ENCODE results near the gene DMBX1.
A peak's percentile ranks its signal among the peaks of the same experiment; 100 is the strongest.

Gene DMBX1

DNA sequence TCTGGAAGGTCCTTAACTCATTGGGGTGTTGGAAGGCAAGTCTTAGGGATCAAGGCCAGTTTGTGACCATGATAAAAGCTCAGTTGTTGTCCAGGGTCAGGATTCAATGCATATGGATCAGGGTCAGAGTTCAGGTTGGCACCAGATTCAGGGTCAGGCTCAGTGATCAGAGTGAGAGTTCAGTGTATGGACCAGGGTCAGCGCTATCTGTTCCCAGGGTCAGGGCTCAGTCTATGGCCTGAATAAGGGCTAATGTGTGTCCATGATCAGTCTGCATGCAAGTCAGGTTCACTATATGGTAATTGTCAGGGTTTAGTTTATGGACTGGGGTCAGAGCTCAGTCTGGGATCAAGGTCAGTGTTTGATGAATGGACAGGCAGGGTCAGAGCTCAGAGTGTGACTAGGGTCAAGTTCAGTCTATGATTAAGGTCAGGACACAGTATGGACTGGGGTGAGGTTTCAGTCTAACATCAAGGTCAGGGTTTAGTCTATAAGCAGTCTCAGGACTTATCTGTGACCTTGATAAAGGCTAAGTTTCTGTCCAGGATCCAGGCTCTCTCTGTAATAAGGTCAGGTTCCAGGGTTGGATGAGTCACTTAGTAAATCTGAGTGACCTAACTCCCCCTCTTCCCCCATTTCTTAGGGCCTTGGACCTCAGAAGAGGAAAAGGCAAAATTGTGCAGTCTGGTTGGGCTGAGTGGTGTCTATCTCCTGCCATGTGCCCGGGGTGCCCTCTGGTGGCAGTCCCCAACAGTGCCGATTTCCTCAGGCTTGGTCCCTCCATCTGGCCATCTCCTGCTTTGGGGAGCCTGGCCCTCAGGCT is 38.0 kb downstream of the DMBX1 start:
- TF ChIP-seq, protein P1, sequence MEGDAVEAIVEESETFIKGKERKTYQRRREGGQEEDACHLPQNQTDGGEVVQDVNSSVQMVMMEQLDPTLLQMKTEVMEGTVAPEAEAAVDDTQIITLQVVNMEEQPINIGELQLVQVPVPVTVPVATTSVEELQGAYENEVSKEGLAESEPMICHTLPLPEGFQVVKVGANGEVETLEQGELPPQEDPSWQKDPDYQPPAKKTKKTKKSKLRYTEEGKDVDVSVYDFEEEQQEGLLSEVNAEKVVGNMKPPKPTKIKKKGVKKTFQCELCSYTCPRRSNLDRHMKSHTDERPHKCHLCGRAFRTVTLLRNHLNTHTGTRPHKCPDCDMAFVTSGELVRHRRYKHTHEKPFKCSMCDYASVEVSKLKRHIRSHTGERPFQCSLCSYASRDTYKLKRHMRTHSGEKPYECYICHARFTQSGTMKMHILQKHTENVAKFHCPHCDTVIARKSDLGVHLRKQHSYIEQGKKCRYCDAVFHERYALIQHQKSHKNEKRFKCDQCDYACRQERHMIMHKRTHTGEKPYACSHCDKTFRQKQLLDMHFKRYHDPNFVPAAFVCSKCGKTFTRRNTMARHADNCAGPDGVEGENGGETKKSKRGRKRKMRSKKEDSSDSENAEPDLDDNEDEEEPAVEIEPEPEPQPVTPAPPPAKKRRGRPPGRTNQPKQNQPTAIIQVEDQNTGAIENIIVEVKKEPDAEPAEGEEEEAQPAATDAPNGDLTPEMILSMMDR (conservative IDR thresholded peaks at IDR 0.05): peak; percentile 98
- TF ChIP-seq ZFX (IDR thresholded peaks at IDR 0.05): no peak
- no peak overlapping the region for H3K27ac ChIP-seq

DNA sequence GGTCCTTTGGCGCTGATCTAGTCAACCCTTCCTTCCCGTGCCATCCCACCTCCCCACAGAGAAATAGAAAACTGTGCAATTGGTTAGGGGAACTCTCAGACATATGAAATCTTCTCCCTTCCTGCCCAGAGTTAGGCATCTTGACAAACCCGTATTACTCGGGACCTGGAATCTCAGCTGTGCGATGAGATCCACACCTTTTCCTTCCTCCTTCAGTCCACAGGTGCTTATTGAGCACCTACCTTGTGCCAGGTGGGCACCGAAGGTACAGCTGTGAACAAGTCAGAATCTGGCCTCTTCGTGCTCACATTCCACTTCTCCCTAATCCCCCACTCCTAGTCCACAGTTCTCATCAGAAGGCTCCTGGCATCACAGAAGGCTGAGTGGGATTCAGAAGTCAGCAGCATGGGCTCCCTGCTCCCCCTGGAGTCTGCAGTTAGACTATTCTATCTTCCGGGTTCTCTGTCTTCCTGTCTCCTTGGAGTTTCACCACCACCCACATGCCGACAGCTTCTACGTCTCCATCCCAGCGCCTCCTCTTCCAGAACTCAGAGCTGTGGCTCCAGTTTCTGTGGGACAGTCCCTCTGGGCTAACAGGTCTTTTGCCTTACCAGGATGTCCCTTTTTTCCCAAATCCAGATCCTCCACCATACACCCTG is 38.8 kb downstream of the DMBX1 start:
- no peak overlapping the region for H3K27ac ChIP-seq
- TF ChIP-seq, protein P1 (conservative IDR thresholded peaks at IDR 0.05): peak; percentile 47
- TF ChIP-seq ZFX (IDR thresholded peaks at IDR 0.05): no peak

DNA sequence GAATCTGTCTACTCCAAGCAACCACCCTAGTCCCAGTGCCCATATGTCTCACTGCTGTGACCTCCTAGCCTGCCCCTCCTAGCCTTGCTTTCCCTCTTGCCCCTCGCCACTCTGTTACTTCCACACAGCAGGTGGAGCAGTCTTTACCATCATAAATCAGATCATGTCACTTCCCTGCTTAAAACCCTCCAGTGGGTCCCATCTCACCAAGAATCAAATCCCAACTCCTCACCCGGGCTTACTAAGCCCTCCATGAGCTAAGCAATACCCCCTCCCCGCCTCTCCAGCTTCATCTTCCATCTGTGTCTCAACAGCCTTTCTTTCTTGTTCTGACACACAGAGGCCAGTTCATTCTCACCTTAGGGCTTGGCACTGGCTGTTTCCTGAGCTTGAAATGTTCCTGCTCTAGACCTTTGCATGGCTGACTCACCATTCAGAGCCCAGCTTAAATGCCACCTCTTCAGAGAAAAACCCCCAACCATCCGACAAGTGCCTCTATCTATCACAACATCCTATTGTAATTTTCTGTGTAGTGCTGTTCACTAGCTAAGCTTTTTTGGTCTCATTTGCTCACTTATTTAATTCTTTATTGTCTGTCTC is 39.5 kb downstream of the DMBX1 start:
- H3K27ac ChIP-seq: no peak overlapping the region

DNA sequence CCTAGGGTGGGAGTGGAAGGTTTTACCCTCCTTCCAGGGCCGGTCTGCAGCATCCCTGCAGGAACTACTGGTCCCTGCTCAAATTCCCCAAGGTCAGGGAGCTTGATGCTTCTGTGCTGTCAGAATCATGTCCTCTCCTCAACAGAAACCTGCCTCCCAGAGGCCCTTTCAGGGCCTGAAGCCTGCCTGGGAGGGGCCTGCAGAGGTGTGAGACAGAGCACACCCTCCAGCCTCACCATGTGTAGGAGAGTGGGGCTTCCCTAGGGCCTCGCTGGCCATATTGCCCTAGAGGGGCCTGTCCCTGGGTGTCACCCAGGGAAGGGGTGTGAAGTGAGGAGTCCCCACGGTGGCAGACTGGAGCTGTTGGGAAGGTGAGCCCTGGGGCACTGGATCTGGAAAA is 40.7 kb downstream of the DMBX1 start:
- H3K27ac ChIP-seq: no peak overlapping the region
- TF ChIP-seq, protein P1 (conservative IDR thresholded peaks at IDR 0.05): no peak
- no peak for TF ChIP-seq ZFX (IDR thresholded peaks at IDR 0.05)

More for the DNA sequence above, 39.5 kb downstream of the DMBX1 start:
- TF ChIP-seq ZFX (IDR thresholded peaks at IDR 0.05): no peak
- TF ChIP-seq, protein P1 (conservative IDR thresholded peaks at IDR 0.05): no peak

DNA sequence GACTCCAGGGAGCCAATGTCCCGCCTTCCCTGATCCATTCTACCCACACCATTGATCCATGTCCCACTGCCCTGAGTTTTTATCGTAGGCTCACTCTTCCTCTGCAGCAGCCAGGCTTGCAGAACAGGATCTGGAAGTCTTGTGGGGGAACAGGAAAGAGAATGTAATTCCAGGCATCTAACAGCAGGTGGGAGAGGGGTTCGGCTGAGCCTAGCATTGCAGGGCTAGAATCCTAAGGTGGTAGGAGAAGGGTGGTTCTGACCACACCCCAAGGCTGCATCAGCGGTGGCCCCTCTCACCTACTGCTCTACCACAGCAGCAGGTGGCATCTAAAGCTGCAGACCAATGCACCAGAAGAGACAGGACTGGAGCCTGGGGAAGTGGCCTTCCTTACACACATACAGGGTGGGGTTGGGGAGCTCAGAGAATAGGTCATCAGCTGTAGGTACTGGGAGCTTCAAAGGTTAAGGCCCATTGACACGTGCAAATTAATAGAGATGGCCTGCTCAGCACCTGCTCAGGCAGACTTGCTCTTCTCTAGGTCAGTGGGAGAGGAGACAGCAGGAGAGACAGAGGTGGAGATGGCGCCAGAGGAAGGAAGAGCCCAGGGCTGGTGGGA is 41.3 kb downstream of the DMBX1 start:
- no peak for TF ChIP-seq ZFX (IDR thresholded peaks at IDR 0.05)
- TF ChIP-seq, protein P1 (conservative IDR thresholded peaks at IDR 0.05): no peak; the same call in 1 of the 2 replicates
- H3K27ac ChIP-seq: no peak overlapping the region

DNA sequence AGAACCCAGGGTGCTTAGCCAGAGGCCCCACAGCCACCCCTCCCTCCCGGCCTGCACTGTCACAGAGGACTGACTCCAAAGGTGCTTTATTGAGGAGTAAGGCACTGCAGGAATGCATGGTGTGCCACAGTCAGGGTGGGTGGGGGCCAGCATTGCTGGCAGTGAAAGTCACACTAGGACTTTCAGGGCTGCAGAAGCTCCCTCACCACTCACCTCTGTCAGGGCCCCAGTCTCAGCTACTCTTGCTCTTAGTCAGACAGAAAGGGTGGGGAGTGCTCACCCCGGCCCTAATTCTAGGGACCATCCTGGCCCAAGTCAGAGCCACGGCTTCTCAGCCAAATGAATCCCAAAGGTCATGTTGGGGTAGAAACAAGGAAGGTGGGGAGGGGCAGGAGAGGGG is 42.5 kb downstream of the DMBX1 start:
- TF ChIP-seq, protein P1 (conservative IDR thresholded peaks at IDR 0.05): no peak
- TF ChIP-seq ZFX (IDR thresholded peaks at IDR 0.05): no peak
- H3K27ac ChIP-seq: no peak overlapping the region

Measured in C4-2B (cell line).